OCI-LY3 (cell line): ENCODE data around the gene FN3K.

Source experiments
- EZH2phosphoT487 ChIP-seq: fragments of 200-600 bp; shearing (Covaris generic); IDR thresholded peaks from 2 replicates; pipeline ENCODE4 v1.6.1; 2018; ENCODE audit warnings: antibody characterized with exemption, mixed run types, low read depth
- TF ChIP-seq, protein P1 (sequence below): fragments of 200-600, 300-600 bp; sonication (generic); IDR thresholded peaks from 2 replicates; pipeline ENCODE4 v1.5.1; 2014; ENCODE audit warnings: antibody characterized with exemption, low read length, low read depth

DNA sequence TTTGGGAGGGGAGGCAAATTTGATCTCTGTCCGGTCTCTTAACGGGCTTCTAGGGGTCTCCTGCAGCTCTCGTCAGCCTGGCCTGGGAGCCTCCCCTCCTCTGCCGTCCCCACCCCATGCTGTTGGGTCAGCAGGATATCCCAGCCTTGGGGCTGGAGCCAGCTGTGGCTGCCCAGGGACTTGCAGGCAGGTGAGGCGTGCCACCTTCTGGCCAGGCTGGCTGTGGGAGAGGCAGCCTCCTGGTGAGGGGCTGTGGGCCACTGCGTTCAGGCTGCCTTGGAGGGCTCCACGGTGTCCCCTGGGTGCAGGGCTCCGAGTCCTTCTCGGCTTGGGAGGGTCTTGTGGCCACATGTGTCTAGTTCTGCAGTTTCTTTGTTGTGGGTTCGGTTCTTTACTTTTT is 51.0 kb downstream of the FN3K start:
- TF ChIP-seq, protein P1, sequence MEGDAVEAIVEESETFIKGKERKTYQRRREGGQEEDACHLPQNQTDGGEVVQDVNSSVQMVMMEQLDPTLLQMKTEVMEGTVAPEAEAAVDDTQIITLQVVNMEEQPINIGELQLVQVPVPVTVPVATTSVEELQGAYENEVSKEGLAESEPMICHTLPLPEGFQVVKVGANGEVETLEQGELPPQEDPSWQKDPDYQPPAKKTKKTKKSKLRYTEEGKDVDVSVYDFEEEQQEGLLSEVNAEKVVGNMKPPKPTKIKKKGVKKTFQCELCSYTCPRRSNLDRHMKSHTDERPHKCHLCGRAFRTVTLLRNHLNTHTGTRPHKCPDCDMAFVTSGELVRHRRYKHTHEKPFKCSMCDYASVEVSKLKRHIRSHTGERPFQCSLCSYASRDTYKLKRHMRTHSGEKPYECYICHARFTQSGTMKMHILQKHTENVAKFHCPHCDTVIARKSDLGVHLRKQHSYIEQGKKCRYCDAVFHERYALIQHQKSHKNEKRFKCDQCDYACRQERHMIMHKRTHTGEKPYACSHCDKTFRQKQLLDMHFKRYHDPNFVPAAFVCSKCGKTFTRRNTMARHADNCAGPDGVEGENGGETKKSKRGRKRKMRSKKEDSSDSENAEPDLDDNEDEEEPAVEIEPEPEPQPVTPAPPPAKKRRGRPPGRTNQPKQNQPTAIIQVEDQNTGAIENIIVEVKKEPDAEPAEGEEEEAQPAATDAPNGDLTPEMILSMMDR = no peak
- TF ChIP-seq EZH2phosphoT487 = no peak
